GM20431 (cell line): ENCODE data around the gene SFPQ.
"Not testable (repeated sequence)": the region's sequence is repeated elsewhere in the genome, so short reads cannot be mapped to it uniquely, and the experiment has no call there.

Experiments used
- in situ Hi-C: fragments of 300-500 bp; cut with MseI, MboI; formaldehyde crosslinking; loops from one replicate; pipeline ENCODE4 v1.15.0; 2020; ENCODE audit warnings: low sequenced_read_pairs; ENCODE audit not compliant: unreplicated experiment

SFPQ gene

GRCh38 chr1:35192853-35193664, at the start of gene SFPQ:
Gene SFPQ, minus strand, starts transcription at chr1:35193145. Its CDS starts 96 bp downstream, at chr1:35193049.
- in situ Hi-C loops, result no loop called here

- in situ Hi-C loops, result not testable (repeated sequence)
These were observed 43.8 kb upstream of the SFPQ start for GRCh38 chr1:35236772-35237171.

GRCh38 chr1:35231287-35231686, 38.3 kb upstream of the SFPQ start:
- in situ Hi-C loops, result no loop called here

- in situ Hi-C loops, result no loop called here
These were observed 36.8 kb upstream of the SFPQ start for GRCh38 chr1:35229587-35230360.

GRCh38 chr1:35226546-35226945, 33.6 kb upstream of the SFPQ start:
- in situ Hi-C loops, result no loop called here

GRCh38 chr1:35223084-35223630, 30.2 kb upstream of the SFPQ start:
- in situ Hi-C loops, result no loop called here

GRCh38 chr1:35222322-35223083, 29.6 kb upstream of the SFPQ start:
- in situ Hi-C loops, result no loop called here

- in situ Hi-C loops, result no loop called here
These were observed 28.0 kb upstream of the SFPQ start for GRCh38 chr1:35220976-35221375.

GRCh38 chr1:35215346-35215745, 22.4 kb upstream of the SFPQ start:
- in situ Hi-C loops, result no loop called here

GRCh38 chr1:35211120-35211414, 18.1 kb upstream of the SFPQ start:
- in situ Hi-C loops, result no loop called here

- in situ Hi-C loops, result no loop called here
These were observed 17.6 kb upstream of the SFPQ start for GRCh38 chr1:35210321-35211119.

- in situ Hi-C loops, result no loop called here
These were observed 10.3 kb upstream of the SFPQ start for GRCh38 chr1:35203295-35203694.

- in situ Hi-C loops, result no loop called here
These were observed 9.2 kb upstream of the SFPQ start for GRCh38 chr1:35202048-35202719.

GRCh38 chr1:35201631-35202030, 8.7 kb upstream of the SFPQ start:
- in situ Hi-C loops, result no loop called here

GRCh38 chr1:35192056-35192852, 691 bp downstream of the SFPQ start:
- in situ Hi-C loops, result no loop called here

GRCh38 chr1:35191429-35192055, 1.4 kb downstream of the SFPQ start:
- in situ Hi-C loops, result no loop called here

- in situ Hi-C loops, result no loop called here
These were observed 2.2 kb downstream of the SFPQ start for GRCh38 chr1:35190784-35191183.
